Body of pancreas (tissue), 4 donors: ENCODE results near the gene LCE7A. TPM values are rescaled to one million over a fixed set of nuclear protein-coding genes. Genes with fewer than 3 reads are reported as not detected.
A peak's percentile ranks its signal among the peaks of the same experiment; 100 is the strongest.

ENCODE experiments used
- ATAC-seq: fragments of 150-250 bp; one replicate; pipeline ENCODE4 v1.9.1; 2016
- DNase-seq, 4 donors: peaks; one replicate each; pipeline ENCODE4 v3.0.0-alpha.2; 2019
- H3K27ac ChIP-seq, 4 donors: fragments of 200-600 bp; sonication (generic); 1 replicate in 3 of 4; 2 replicates in 1 of 4; pipeline versions ENCODE4 v1.5.1 to v1.6.1; 2016 to 2019; ENCODE audit warnings: mild to moderate bottlenecking in 1 of 4, mixed read lengths in 1 of 4, moderate library complexity in 1 of 4
- H3K27me3 ChIP-seq, 2 donors: fragments of 200-600 bp; sonication (generic); one replicate each; pipeline ENCODE4 v1.6.0; 2016; ENCODE audit warnings: mild to moderate bottlenecking in 1 of 2
- H3K36me3 ChIP-seq, 2 donors: fragments of 200-600 bp; sonication (generic); replicated peaks in 1 of 2; 2 replicates each; pipeline ENCODE4 v1.5.1; 2016; ENCODE audit warnings: low read depth in 2 of 2; ENCODE audit not compliant: insufficient read depth in 1 of 2
- H3K4me1 ChIP-seq: fragments of 200-600 bp; sonication (generic); one replicate; pipeline ENCODE4 v1.6.0; 2016
- H3K4me3 ChIP-seq, 2 donors: fragments of 200-600 bp; sonication (generic); 1 replicate in 1 of 2; 2 replicates in 1 of 2; pipeline ENCODE4 v1.5.1; 2016 to 2019
- H3K9me3 ChIP-seq, 3 donors: fragments of 200-600 bp; sonication (generic); 1 replicate in 2 of 3; 2 replicates in 1 of 3; pipeline ENCODE4 v1.5.1; 2016
- CTCF ChIP-seq, 7 experiments: fragments of 450-650 bp in 4 of 7; fragments of 200-600 bp in 3 of 7; sonication (generic) in 3 of 7; IDR thresholded peaks; one replicate each; pipeline ENCODE4 v1.5.1; 2016 to 2019; ENCODE audit warnings: antibody characterized with exemption in 7 of 7
- POLR2A ChIP-seq, 3 donors: fragments of 450-650 bp; IDR thresholded peaks; one replicate each; pipeline ENCODE4 v1.6.1; 2016; ENCODE audit warnings: antibody characterized with exemption in 3 of 3, mild to moderate bottlenecking in 2 of 3
- WGBS, 2 donors: methylation state at CpG; one replicate each; pipeline ENCODE4 v1.1.5; 2017; 5-methylcytosine and 5-hydroxymethylcytosine counted together
- intact Hi-C: fragments of 100-400 bp; cut with DNase I; formaldehyde crosslinking; loops from one replicate; pipeline ENCODE4 v1.15.1; 2023
- total RNA-seq, 2 donors: library from RNA; depleted of rRNA; stranded (reverse); fragments of >200 nt; gene quantifications; one replicate each; pipeline ENCODE4 v1.1.0, GENCODE V29; 2016

Gene LCE7A
- total RNA-seq, 2 donors from 2014 or later, result not detected

- 24 to 26% methylated on average over 9 of the region's 9 CpGs for WGBS, 2 donors
- intact Hi-C loops, result no loop called here
- Histone ChIP-seq H3K4me1 (no peaks in the 10 kb centered on the region), H3K27ac (no peak overlapping the region), H3K4me3 (no peak overlapping the region), H3K9me3 (no peaks in the 10 kb centered on the region), H3K27me3 (peaks cover 0 to 5% of the 10 kb centered on the region in 2 donors), H3K36me3 (no peaks in the 10 kb centered on the region)
- ATAC-seq, result peak; percentile 84
- DNase-seq, result peak; percentile 75 to 84 (median 75)
- peak; percentile 42 to 73 (median 66) for TF ChIP-seq CTCF (IDR thresholded peaks at IDR 0.05)
- TF ChIP-seq POLR2A (IDR thresholded peaks at IDR 0.05), result no peak
These were observed 10.1 kb downstream of the LCE7A start for GRCh38 chr1:152869808-152870419.

- Histone ChIP-seq H3K36me3 (no peaks in the 10 kb centered on the region), H3K27ac (no peak overlapping the region), H3K9me3 (no peaks in the 10 kb centered on the region), H3K4me1 (no peaks in the 10 kb centered on the region), H3K27me3 (peaks cover 0 to 5% of the 10 kb centered on the region in 2 donors), H3K4me3 (no peak overlapping the region)
- WGBS, 2 donors, result 39 to 41% methylated on average over 17 of the region's 17 CpGs
- intact Hi-C loops, result no loop called here
- TF ChIP-seq CTCF (IDR thresholded peaks at IDR 0.05) (peak in 4 of 7 experiments; percentile 7 to 38 (median 36)), POLR2A (IDR thresholded peaks at IDR 0.05) (no peak)
- ATAC-seq (no peak), DNase-seq (peak in 2 of 4 donors; percentile 9 to 14)
These were observed 11.3 kb downstream of the LCE7A start for GRCh38 chr1:152870831-152871730.

- WGBS, 2 donors, result 75 to 80% methylated on average over 6 of the region's 6 CpGs
- H3K27me3 ChIP-seq, result peaks cover 0 to 5% of the 10 kb centered on the region in 2 donors
- intact Hi-C loops, result no loop called here
- TF ChIP-seq CTCF (IDR thresholded peaks at IDR 0.05) (no peak), POLR2A (IDR thresholded peaks at IDR 0.05) (no peak)
- DNase-seq, result no peak
- ATAC-seq, result no peak
- H3K4me1 ChIP-seq, result no peaks in the 10 kb centered on the region
- H3K27ac ChIP-seq, result no peak overlapping the region
- no peaks in the 10 kb centered on the region for H3K9me3 ChIP-seq
- H3K4me3 ChIP-seq, result no peak overlapping the region
- H3K36me3 ChIP-seq, result no peaks in the 10 kb centered on the region
These were observed 11.9 kb downstream of the LCE7A start for GRCh38 chr1:152871731-152872126.

GRCh38 chr1:152873495-152873894 is 13.7 kb downstream of the LCE7A start:
- Histone ChIP-seq H3K27ac (no peak overlapping the region), H3K27me3 (peaks cover 0 to 5% of the 10 kb centered on the region in 2 donors), H3K9me3 (no peaks in the 10 kb centered on the region), H3K4me1 (no peaks in the 10 kb centered on the region), H3K4me3 (no peak overlapping the region), H3K36me3 (no peaks in the 10 kb centered on the region)
- intact Hi-C loops, result no loop called here
- DNase-seq, result no peak
- no peak for TF ChIP-seq POLR2A (IDR thresholded peaks at IDR 0.05)
- TF ChIP-seq CTCF (IDR thresholded peaks at IDR 0.05), result no peak
- no peak for ATAC-seq
